ENCODE data around the gene MRPS27. TPM values are rescaled to one million over a fixed set of nuclear protein-coding genes. Genes with fewer than 3 reads are reported as not detected.

The MRPS27 gene
- total RNA-seq, 1 experiment from 2014 or later: 88.6 TPM

DNA sequence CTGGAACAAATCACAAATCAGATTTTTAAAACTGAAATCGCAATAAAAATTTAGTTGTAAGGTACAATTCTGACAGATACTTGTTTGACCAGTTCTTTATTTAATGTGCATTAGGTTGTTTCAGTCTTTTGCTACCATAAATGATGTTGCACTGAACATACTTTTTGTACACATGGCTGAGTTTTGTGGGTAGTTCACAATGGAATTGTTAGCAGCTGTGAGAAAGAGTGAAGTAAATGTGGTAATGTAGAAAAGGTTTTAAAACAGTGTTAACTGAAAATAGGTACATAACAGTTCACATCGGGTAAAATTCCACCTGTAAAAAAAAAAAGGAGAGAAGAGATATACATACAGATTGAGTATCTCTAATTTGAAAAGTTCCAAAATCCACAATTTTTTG, 25.6 kb downstream of the MRPS27 start:
- no peak for TF ChIP-seq EZH2 (IDR thresholded peaks at IDR 0.05; ENCODE audit: borderline replicate concordance, low read depth, low read length, poor library complexity, severe bottlenecking)
- TF ChIP-seq, protein P1, sequence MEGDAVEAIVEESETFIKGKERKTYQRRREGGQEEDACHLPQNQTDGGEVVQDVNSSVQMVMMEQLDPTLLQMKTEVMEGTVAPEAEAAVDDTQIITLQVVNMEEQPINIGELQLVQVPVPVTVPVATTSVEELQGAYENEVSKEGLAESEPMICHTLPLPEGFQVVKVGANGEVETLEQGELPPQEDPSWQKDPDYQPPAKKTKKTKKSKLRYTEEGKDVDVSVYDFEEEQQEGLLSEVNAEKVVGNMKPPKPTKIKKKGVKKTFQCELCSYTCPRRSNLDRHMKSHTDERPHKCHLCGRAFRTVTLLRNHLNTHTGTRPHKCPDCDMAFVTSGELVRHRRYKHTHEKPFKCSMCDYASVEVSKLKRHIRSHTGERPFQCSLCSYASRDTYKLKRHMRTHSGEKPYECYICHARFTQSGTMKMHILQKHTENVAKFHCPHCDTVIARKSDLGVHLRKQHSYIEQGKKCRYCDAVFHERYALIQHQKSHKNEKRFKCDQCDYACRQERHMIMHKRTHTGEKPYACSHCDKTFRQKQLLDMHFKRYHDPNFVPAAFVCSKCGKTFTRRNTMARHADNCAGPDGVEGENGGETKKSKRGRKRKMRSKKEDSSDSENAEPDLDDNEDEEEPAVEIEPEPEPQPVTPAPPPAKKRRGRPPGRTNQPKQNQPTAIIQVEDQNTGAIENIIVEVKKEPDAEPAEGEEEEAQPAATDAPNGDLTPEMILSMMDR (conservative IDR thresholded peaks at IDR 0.05; ENCODE audit: low read depth, low read length): no peak
- no peak for DNase-seq (ENCODE audit: low spot score)
- Histone ChIP-seq H3K27ac (ENCODE audit: low read depth, low read length, poor library complexity, severe bottlenecking) (no peak overlapping the region), H3K36me3 (ENCODE audit: insufficient read depth, low read length, poor library complexity, severe bottlenecking) (peaks cover 38% of the 10 kb centered on the region), H3K27me3 (replicated peaks; ENCODE audit: insufficient read depth, low read depth, low read length, poor library complexity) (no peaks in the 10 kb centered on the region), H3K4me1 (ENCODE audit: insufficient read depth, low read length, poor library complexity, severe bottlenecking) (peaks cover 10% of the 10 kb centered on the region), H3K9me3 (ENCODE audit: low read depth, low read length, poor library complexity, severe bottlenecking) (no peaks in the 10 kb centered on the region), H3K4me3 (ENCODE audit: low read depth, low read length, poor library complexity, severe bottlenecking) (no peak overlapping the region)
- no TSS peak for BruUV-seq (replicated peaks)
- CTCF ChIA-PET: no interaction called here
- intact Hi-C loops (cut with micrococcal nuclease; ENCODE audit: unreplicated experiment): no loop called here
- POLR2A ChIA-PET (ENCODE audit: low non-redundant PET): no interaction called here

DNA sequence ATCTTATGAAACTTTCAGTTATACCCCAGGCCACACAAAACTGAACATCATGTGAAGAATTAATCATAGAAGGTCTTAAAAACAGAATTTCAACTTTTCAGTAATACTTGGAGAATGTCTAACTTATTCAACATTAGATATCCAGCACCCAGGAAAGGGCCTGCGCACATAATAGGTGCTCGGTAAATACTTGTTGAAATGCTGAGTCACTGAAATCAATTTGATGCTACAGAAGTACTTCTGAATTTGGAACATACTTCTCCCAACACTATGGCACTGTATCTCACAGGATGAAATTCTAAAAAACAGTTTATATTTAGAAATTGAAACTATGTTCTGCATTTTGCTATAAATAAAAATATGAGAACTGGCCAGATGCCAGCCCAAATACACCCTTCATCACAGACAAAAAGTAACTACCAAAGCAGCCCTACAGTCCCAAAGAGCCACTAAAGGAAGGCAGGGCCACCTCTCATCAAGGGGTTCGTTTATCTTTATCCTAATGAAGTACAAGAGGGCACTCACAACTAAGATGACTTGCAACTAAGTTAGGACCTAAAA, 26.5 kb downstream of the MRPS27 start:
- intact Hi-C loops (cut with micrococcal nuclease; ENCODE audit: unreplicated experiment): no loop called here
- Histone ChIP-seq H3K36me3 (ENCODE audit: insufficient read depth, low read length, poor library complexity, severe bottlenecking) (peaks cover 38% of the 10 kb centered on the region), H3K27me3 (replicated peaks; ENCODE audit: insufficient read depth, low read depth, low read length, poor library complexity) (no peaks in the 10 kb centered on the region), H3K27ac (ENCODE audit: low read depth, low read length, poor library complexity, severe bottlenecking) (peak overlapping the region; percentile 17), H3K4me3 (ENCODE audit: low read depth, low read length, poor library complexity, severe bottlenecking) (no peak overlapping the region), H3K9me3 (ENCODE audit: low read depth, low read length, poor library complexity, severe bottlenecking) (no peaks in the 10 kb centered on the region), H3K4me1 (ENCODE audit: insufficient read depth, low read length, poor library complexity, severe bottlenecking) (peaks cover 10% of the 10 kb centered on the region)
- ChIA-PET POLR2A (ENCODE audit: low non-redundant PET) (no interaction called here), CTCF (no interaction called here)
- no peak for TF ChIP-seq EZH2 (IDR thresholded peaks at IDR 0.05; ENCODE audit: borderline replicate concordance, low read depth, low read length, poor library complexity, severe bottlenecking)
- TF ChIP-seq, protein P1 (conservative IDR thresholded peaks at IDR 0.05; ENCODE audit: low read depth, low read length): no peak
- DNase-seq (ENCODE audit: low spot score): no peak
- no TSS peak for BruUV-seq (replicated peaks)

GRCh38 chr5:72292411-72292810, 27.6 kb downstream of the MRPS27 start:
- H3K27ac ChIP-seq (ENCODE audit: low read depth, low read length, poor library complexity, severe bottlenecking): peak overlapping the region; percentile 17
- intact Hi-C loops (cut with micrococcal nuclease; ENCODE audit: unreplicated experiment): no loop called here
- H3K27me3 ChIP-seq (replicated peaks; ENCODE audit: insufficient read depth, low read depth, low read length, poor library complexity): no peaks in the 10 kb centered on the region
- no TSS peak for BruUV-seq (replicated peaks)
- POLR2A ChIA-PET (ENCODE audit: low non-redundant PET): interaction anchor here (0.7 kb wide), 1 partner anchor 39 kb away, joined by 12 read pairs; no protein-coding TSS in a partner anchor
- H3K9me3 ChIP-seq (ENCODE audit: low read depth, low read length, poor library complexity, severe bottlenecking): no peaks in the 10 kb centered on the region
- DNase-seq (ENCODE audit: low spot score): no peak
- peaks cover 10% of the 10 kb centered on the region for H3K4me1 ChIP-seq (ENCODE audit: insufficient read depth, low read length, poor library complexity, severe bottlenecking)
- CTCF ChIA-PET: no interaction called here
- TF ChIP-seq EZH2 (IDR thresholded peaks at IDR 0.05; ENCODE audit: borderline replicate concordance, low read depth, low read length, poor library complexity, severe bottlenecking): no peak
- TF ChIP-seq, protein P1 (conservative IDR thresholded peaks at IDR 0.05; ENCODE audit: low read depth, low read length): no peak
- H3K4me3 ChIP-seq (ENCODE audit: low read depth, low read length, poor library complexity, severe bottlenecking): no peak overlapping the region
- H3K36me3 ChIP-seq (ENCODE audit: insufficient read depth, low read length, poor library complexity, severe bottlenecking): peaks cover 43% of the 10 kb centered on the region

Measured in A673 (cell line).